K562 (cell line): ENCODE results near the gene MYO16. TPM values are rescaled to one million over a fixed set of nuclear protein-coding genes. Genes with fewer than 3 reads are reported as not detected.

Source experiments
- ATAC-seq: fragments of 200-7000 bp; cut with Tn5 transposase; 3 replicates; pipeline ENCODE4 v1.9.1; 2020; ENCODE audit warnings: moderate library complexity
- BruUV-seq: library from RNA; stranded (reverse); fragments of 400-500 nt; replicated peaks from 2 replicates; lab custom pipeline; 2021; lab: Mats Ljungman, UMichigan
- CTCF ChIA-PET: fragments of 300-600 bp; formaldehyde crosslinking; extraction: SDS; loops from one replicate; lab custom pipeline; 2021; ENCODE audit warnings: low intra/inter-chr PET ratio; lab: Yijun Ruan, JAX
- POLR2A ChIA-PET: fragments of 300-600, 350-650 bp; sonication (Branson Sonifier 250); formaldehyde crosslinking; extraction: SDS; loops from one replicate; lab custom pipeline; 2021; ENCODE audit warnings: antibody characterized with exemption, inconsistent platforms; lab: Yijun Ruan, JAX
- DNase-seq, 4 experiments: peaks; one replicate each; pipeline versions ENCODE4 v3.0.0 to v3.0.0-alpha.2; 2011 to 2018; ENCODE audit warnings: low spot score in 3 of 4, mixed read lengths in 3 of 4; ENCODE audit errors: extremely low read depth in 1 of 4
- FAIRE-seq: peaks from 2 replicates; lab custom pipeline; 2011; peaks lifted over from hg19 to GRCh38; lab: Jason Lieb, UNC
- H2AFZ ChIP-seq: 2 replicates; pipeline ENCODE4 v1.6.0; 2011; ENCODE audit warnings: low read depth, low read length, control low read depth, inconsistent platforms
- H3K27ac ChIP-seq: fragments of 200-600 bp; 3 replicates; pipeline ENCODE4 v1.8.0; 2011; ENCODE audit warnings: low read depth, mild to moderate bottlenecking, control low read depth, inconsistent platforms, low read length, moderate library complexity, mixed read lengths; ENCODE audit errors: extremely low read depth
- H3K27me3 ChIP-seq, 2 experiments: fragments of 300-600 bp in 1 of 2; 2 replicates in 1 of 2; 3 replicates in 1 of 2; pipeline versions ENCODE4 v1.6.0 to v1.8.0; 2011; ENCODE audit warnings: inconsistent platforms in 2 of 2, low read length in 2 of 2, mild to moderate bottlenecking in 1 of 2, mixed read lengths in 1 of 2, moderate library complexity in 1 of 2; ENCODE audit not compliant: control insufficient read depth in 2 of 2, insufficient read depth in 2 of 2
- H3K36me3 ChIP-seq: fragments of 300-600 bp; 3 replicates; pipeline ENCODE4 v1.8.0; 2011; ENCODE audit warnings: mild to moderate bottlenecking, low read length, inconsistent platforms; ENCODE audit not compliant: control insufficient read depth, insufficient read depth
- H3K4me1 ChIP-seq, 2 experiments: fragments of 200-600 bp in 1 of 2; replicated peaks in 1 of 2; 2 replicates in 1 of 2; 3 replicates in 1 of 2; pipeline versions ENCODE4 v1.5.1 to v1.8.0; 2011; ENCODE audit warnings: inconsistent platforms in 2 of 2, low read length in 2 of 2, mild to moderate bottlenecking in 1 of 2, mixed read lengths in 1 of 2, moderate library complexity in 1 of 2; ENCODE audit not compliant: control insufficient read depth in 2 of 2, insufficient read depth in 2 of 2
- H3K4me2 ChIP-seq: 2 replicates; pipeline ENCODE4 v1.6.1; 2011; ENCODE audit warnings: low read length, control low read depth, inconsistent platforms, mixed read lengths; ENCODE audit not compliant: insufficient read depth
- H3K4me3 ChIP-seq: fragments of 200-600 bp; sonication (generic), shearing (Covaris generic); 2 replicates; pipeline ENCODE4 v1.5.1; 2016; ENCODE audit warnings: control low read depth, inconsistent platforms
- H3K79me2 ChIP-seq: fragments of 200-600 bp; 3 replicates; pipeline ENCODE4 v1.8.0; 2011; ENCODE audit warnings: low read length, inconsistent platforms; ENCODE audit not compliant: control insufficient read depth, insufficient read depth
- H3K9ac ChIP-seq, 2 experiments: 2 replicates each; pipeline versions ENCODE4 v1.6.0 to v1.6.1; 2011; ENCODE audit warnings: low read depth in 2 of 2, low read length in 2 of 2, control low read depth in 1 of 2, inconsistent platforms in 1 of 2, mild to moderate bottlenecking in 1 of 2, mixed read lengths in 1 of 2; ENCODE audit not compliant: insufficient read depth in 1 of 2
- H3K9me1 ChIP-seq: one replicate; pipeline ENCODE4 v1.6.0; 2011; ENCODE audit warnings: inconsistent platforms, mild to moderate bottlenecking, low read length, moderate library complexity; ENCODE audit not compliant: control insufficient read depth, insufficient read depth
- H3K9me3 ChIP-seq: replicated peaks from 2 replicates; pipeline ENCODE4 v1.5.1; 2011; ENCODE audit warnings: low read depth, low read length, inconsistent platforms; ENCODE audit not compliant: control insufficient read depth, insufficient read depth
- H4K20me1 ChIP-seq: replicated peaks from 2 replicates; pipeline ENCODE4 v1.6.1; 2011; ENCODE audit warnings: low read length, inconsistent platforms, mixed read lengths; ENCODE audit not compliant: control insufficient read depth, insufficient read depth
- CTCF ChIP-seq, 3 experiments: IDR thresholded peaks in 2 of 3; conservative IDR thresholded peaks in 1 of 3; 2 replicates each; pipeline ENCODE4 v1.5.1; 2011 to 2012; ENCODE audit warnings: low read length in 3 of 3, mild to moderate bottlenecking in 3 of 3, control low read depth in 2 of 3, improper control_type of control experiment in 1 of 3, inconsistent platforms in 1 of 3, low read depth in 1 of 3, mixed read lengths in 1 of 3, moderate library complexity in 1 of 3; ENCODE audit not compliant: insufficient read depth in 2 of 3
- ELF2 ChIP-seq: fragments of 250-450 bp; sonication (Bioruptor Pico); IDR thresholded peaks from 2 replicates; pipeline ENCODE4 v1.5.0; 2021; ENCODE audit warnings: mild to moderate bottlenecking
- EP300 ChIP-seq: IDR thresholded peaks from 2 replicates; pipeline ENCODE4 v1.6.1; 2012; ENCODE audit warnings: low read length, improper control_type of control experiment
- EP400 ChIP-seq: fragments of 450-650 bp; IDR thresholded peaks from 2 replicates; pipeline ENCODE4 v1.6.1; 2017; ENCODE audit warnings: antibody characterized with exemption, mild to moderate bottlenecking, moderate library complexity
- RAD21 ChIP-seq, 2 experiments: fragments of 250-450 bp in 1 of 2; fragments of 450-650 bp in 1 of 2; sonication (Bioruptor Pico) in 1 of 2; formaldehyde crosslinking in 1 of 2; IDR thresholded peaks in 1 of 2; conservative IDR thresholded peaks in 1 of 2; 2 replicates each; pipeline versions ENCODE4 v1.4.0 to v1.8.0; 2020 to 2022; ENCODE audit warnings: mild to moderate bottlenecking in 2 of 2, moderate library complexity in 1 of 2
- ZNF740 ChIP-seq, 3 experiments: fragments of 200-800 bp in 1 of 3; sonication (Bioruptor generic) in 1 of 3; sonication (generic) in 1 of 3; formaldehyde crosslinking in 1 of 3; IDR thresholded peaks; 2 replicates each; pipeline versions ENCODE4 v1.6.1 to v1.8.0; 2016 to 2022; ENCODE audit warnings: mild to moderate bottlenecking in 2 of 3, missing compliant biosample characterization in 2 of 3, missing genetic modification characterization in 2 of 3, missing genetic modification reagents in 1 of 3
- WGBS: fragments of 100-300 bp; shearing (Covaris generic); methylation state at CpG from one replicate; pipeline ENCODE4 v1.1.6; 2016; ENCODE audit warnings: low coverage, mixed read lengths; ENCODE audit not compliant: insufficient coverage; ENCODE audit errors: missing lambda C conversion rate; 5-methylcytosine and 5-hydroxymethylcytosine counted together
- in situ Hi-C: fragments of 300-500 bp; cut with MboI; formaldehyde crosslinking; loops from 4 replicates; pipeline ENCODE4 v1.15.0; 2018; ENCODE audit warnings: inconsistent platforms, mixed read lengths
- intact Hi-C: fragments of 100-400 bp; cut with micrococcal nuclease; formaldehyde crosslinking; loops from 2 replicates; pipeline ENCODE4 v1.14.2; 2022
- polyA plus RNA-seq, 8 experiments: library from polyadenylated mRNA; depleted of rRNA in 4 of 8; stranded (reverse) in 5 of 8; unstranded in 3 of 8; fragments of >200 nt; fragmentation: Nextera tagmentation in 2 of 8; fragmentation: Illumina TruSeq in 1 of 8; extraction: Ambion mirVana in 2 of 8; extraction: Trizol in 1 of 8; gene quantifications; 2 replicates each; pipeline versions ENCODE4 v1.2.1 to v1.2.3, GENCODE V29; 2011 to 2014; ENCODE audit warnings: inconsistent platforms in 1 of 8, missing spikeins in 1 of 8
- total RNA-seq, 7 experiments: library from RNA; depleted of rRNA in 6 of 7; stranded (reverse); fragments of >200 nt in 6 of 7; fragmentation: Illumina TruSeq in 2 of 7; extraction: Trizol in 2 of 7; gene quantifications; 2 replicates each; pipeline versions ENCODE4 v1.2.1 to v1.2.3, GENCODE V29; 2011 to 2021; ENCODE audit warnings: low replicate concordance in 1 of 7

The MYO16 gene
- total and polyA plus RNA-seq, 9 of the 15 experiments (the other 6 are each of a cell fraction or from before 2014, with no cell fraction given) = 4.3 to 45.7 (median 12.1) TPM

GRCh38 chr13:108725471-108725870 lies 96.1 kb downstream of the MYO16 start:
- ChIA-PET CTCF (no interaction called here), POLR2A (no interaction called here)
- H3K4me1 ChIP-seq = no peaks in the 10 kb centered on the region
- H3K36me3 ChIP-seq = no peaks in the 10 kb centered on the region
- intact Hi-C loops (no loop called here), in situ Hi-C loops (no loop called here)
- no peak overlapping the region for H3K9ac ChIP-seq
- no peaks in the 10 kb centered on the region for H3K27me3 ChIP-seq
- H3K4me2 ChIP-seq = no peak overlapping the region
- no peak overlapping the region for H3K4me3 ChIP-seq
- no peaks in the 10 kb centered on the region for H3K9me1 ChIP-seq
- H2AFZ ChIP-seq = 0 out of 2 replicates have a peak overlapping the region, but pooled peaks have one; percentile 2
- H3K27ac ChIP-seq = no peak overlapping the region
- H3K79me2 ChIP-seq = no peaks in the 10 kb centered on the region
- no peaks in the 10 kb centered on the region for H4K20me1 ChIP-seq
- ATAC-seq = no peak
- no peak for DNase-seq
- no peak for FAIRE-seq
- H3K9me3 ChIP-seq = no peaks in the 10 kb centered on the region
- BruUV-seq = no TSS peak
- TF ChIP-seq EP300 (no peak), ELF2 (CRISPR knock-in tag) (no peak), ZNF740 (CRISPR knock-in tag; IDR thresholded peaks at IDR 0.05) (no peak), ZNF740 (tag; IDR thresholded peaks at IDR 0.05) (no peak)
- TF ChIP-seq, all 486 proteins: peak for 0
- 26% methylated on average over 2 of the region's 2 CpGs for WGBS

- BruUV-seq = no TSS peak
- WGBS = 72% methylated on average over 5 of the region's 5 CpGs
Observed at GRCh38 chr13:108728370-108728769, 99.0 kb downstream of the MYO16 start.

More at GRCh38 chr13:108728370-108728769, 99.0 kb downstream of the MYO16 start:
- Histone ChIP-seq H2AFZ (no peak overlapping the region), H4K20me1 (no peaks in the 10 kb centered on the region), H3K27ac (no peak overlapping the region), H3K9ac (no peak overlapping the region), H3K27me3 (no peaks in the 10 kb centered on the region), H3K4me1 (no peaks in the 10 kb centered on the region), H3K9me3 (no peaks in the 10 kb centered on the region), H3K4me3 (no peak overlapping the region), H3K79me2 (no peaks in the 10 kb centered on the region), H3K4me2 (no peak overlapping the region), H3K36me3 (no peaks in the 10 kb centered on the region), H3K9me1 (no peaks in the 10 kb centered on the region)
- no peak for TF ChIP-seq EP400
- TF ChIP-seq RAD21 (CRISPR knock-in tag; conservative IDR thresholded peaks at IDR 0.05 in 1 of 2, IDR thresholded peaks at IDR 0.05 in 1 of 2) = peak in 1 of 2 experiments; percentile 33; a peak in 2 of 4 replicates
- TF ChIP-seq CTCF (IDR thresholded peaks at IDR 0.05 in 2 of 3, conservative IDR thresholded peaks at IDR 0.05 in 1 of 3; ENCODE audit: insufficient read depth in 2 of 3, low read depth in 1 of 3, low read length in 3 of 3) = peak in 2 of 3 experiments; percentile 36 to 79; a peak in 4 of 6 replicates
- intact Hi-C loops = no loop called here
- DNase-seq = peak in 2 of 4 experiments; percentile 4 to 30
- peak; percentile 77 for ATAC-seq
- ChIA-PET POLR2A (no interaction called here), CTCF (no interaction called here)
- in situ Hi-C loops = no loop called here
- no peak for FAIRE-seq
